Prostate gland (tissue), 2 donors: ENCODE measurements around the gene FAAH. TPM values are rescaled to one million over a fixed set of nuclear protein-coding genes. Genes with fewer than 3 reads are reported as not detected.

Experiments
- DNase-seq: peaks from one replicate; pipeline ENCODE4 v3.0.0-alpha.2; 2019; ENCODE audit warnings: low spot score
- H3K27ac ChIP-seq, 2 donors: fragments of 200-600 bp; sonication (generic); 2 replicates each; pipeline ENCODE4 v1.5.1; 2017 to 2019
- H3K27me3 ChIP-seq: fragments of 200-600 bp; sonication (generic); replicated peaks from 2 replicates; pipeline ENCODE4 v1.5.1; 2019; ENCODE audit not compliant: insufficient read depth
- H3K36me3 ChIP-seq, 2 donors: fragments of 200-600 bp; sonication (generic); 1 replicate in 1 of 2; 2 replicates in 1 of 2; pipeline versions ENCODE4 v1.5.1 to v1.8.1; 2017 to 2019
- H3K4me1 ChIP-seq: fragments of 200-600 bp; sonication (generic); replicated peaks from 2 replicates; pipeline ENCODE4 v1.5.1; 2019
- H3K4me3 ChIP-seq, 2 donors: fragments of 200-600 bp; sonication (generic); 2 replicates each; pipeline ENCODE4 v1.5.1; 2017 to 2019
- H3K9me3 ChIP-seq: fragments of 200-600 bp; sonication (generic); 2 replicates; pipeline ENCODE4 v1.5.1; 2017
- CTCF ChIP-seq, 4 experiments: fragments of 200-600 bp in 2 of 4; fragments of 450-650 bp in 2 of 4; sonication (generic) in 2 of 4; IDR thresholded peaks; 1 replicate in 3 of 4; 2 replicates in 1 of 4; pipeline ENCODE4 v1.5.1; 2016 to 2019; ENCODE audit warnings: antibody characterized with exemption in 4 of 4, mild to moderate bottlenecking in 2 of 4, moderate library complexity in 2 of 4
- POLR2A ChIP-seq: fragments of 450-650 bp; IDR thresholded peaks from one replicate; pipeline ENCODE4 v1.6.1; 2016; ENCODE audit warnings: antibody characterized with exemption, mild to moderate bottlenecking
- POLR2AphosphoS5 ChIP-seq: sonication (generic); formaldehyde crosslinking; IDR thresholded peaks from one replicate; pipeline ENCODE4 v1.6.1; 2017; ENCODE audit warnings: antibody characterized with exemption
- WGBS: methylation state at CpG from one replicate; pipeline ENCODE4 v1.1.5; 2018; 5-methylcytosine and 5-hydroxymethylcytosine counted together
- intact Hi-C: fragments of 100-400 bp; cut with DNase I; formaldehyde crosslinking; loops from one replicate; pipeline ENCODE4 v1.14.2; 2022
- total RNA-seq, 2 donors: library from RNA; depleted of rRNA; stranded (reverse); fragments of >200 nt; gene quantifications; one replicate each; pipeline ENCODE4 v1.1.0, GENCODE V29; 2016

FAAH gene
- total RNA-seq, 2 donors from 2014 or later, result 122 to 264 TPM

- Histone ChIP-seq H3K4me3 (peak overlapping the region; percentile 12 to 22), H3K27me3 (no peaks in the 10 kb centered on the region)
These were observed 53.5 kb downstream of the FAAH start for GRCh38 chr1:46447499-46448108.

DNA sequence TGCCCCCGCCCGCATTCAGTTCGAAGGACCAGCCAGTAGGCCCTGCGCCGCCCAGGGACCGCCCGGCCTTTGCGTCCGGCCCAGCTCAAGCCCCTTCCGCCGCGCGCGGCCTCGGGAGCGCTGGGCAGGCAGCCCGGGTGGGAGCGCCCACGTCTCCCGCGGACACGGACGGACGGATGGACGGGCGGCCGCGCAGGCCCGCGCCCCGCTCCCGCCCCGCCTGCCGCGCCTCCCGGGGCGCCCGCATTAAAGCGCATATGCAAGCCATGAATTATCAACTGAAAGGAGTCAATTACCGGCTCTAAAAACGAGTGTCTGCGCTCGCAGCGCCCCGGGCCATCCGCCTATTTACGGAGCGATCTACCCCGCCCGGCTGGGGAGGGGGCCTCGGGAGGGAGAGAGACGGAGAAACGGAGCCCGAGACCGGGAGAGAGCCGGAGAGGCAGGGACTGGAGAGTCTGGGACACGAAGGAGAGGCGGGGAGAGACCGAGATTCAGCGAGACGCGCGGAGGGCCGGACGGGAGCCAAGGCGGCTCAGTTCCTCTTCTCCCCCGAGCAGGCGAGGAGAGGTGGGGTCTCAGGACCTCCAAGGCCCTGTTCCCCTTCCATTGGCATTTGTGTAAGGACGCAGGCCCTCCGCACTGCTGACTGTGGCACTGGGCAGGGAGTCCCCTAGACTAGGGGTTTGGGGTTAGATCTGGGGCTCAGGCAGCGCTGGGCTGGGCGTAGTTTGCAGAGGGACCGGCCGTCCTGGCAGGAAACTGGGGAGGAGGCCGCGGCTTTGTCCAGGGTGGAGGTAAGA lies 54.2 kb downstream of the FAAH start:
- DNase-seq, result no peak
- H3K9me3 ChIP-seq, result no peaks in the 10 kb centered on the region
- no peaks in the 10 kb centered on the region for H3K4me1 ChIP-seq
- whole genome bisulfite sequencing, result 9% methylated on average over 40 of the region's 76 CpGs
- TF ChIP-seq CTCF (IDR thresholded peaks at IDR 0.05), result no peak
- no peak for TF ChIP-seq POLR2AphosphoS5
- no peak for TF ChIP-seq POLR2A
- H3K36me3 ChIP-seq, result no peaks in the 10 kb centered on the region
- intact Hi-C loops, result loop anchor here (5.0 kb wide), 1 partner anchor 79 kb away; no protein-coding TSS in a partner anchor
- H3K27ac ChIP-seq, result no peak overlapping the region
- H3K4me3 ChIP-seq, result peak overlapping the region; percentile 12 to 22
- H3K27me3 ChIP-seq, result no peaks in the 10 kb centered on the region

More at GRCh38 chr1:46447499-46448108, 53.5 kb downstream of the FAAH start:
- WGBS, result 67% methylated on average over 14 of the region's 14 CpGs
- no peak for TF ChIP-seq CTCF (IDR thresholded peaks at IDR 0.05)
- no peak for TF ChIP-seq POLR2AphosphoS5
- no peak for TF ChIP-seq POLR2A
- H3K4me1 ChIP-seq, result no peaks in the 10 kb centered on the region
- no peak overlapping the region for H3K27ac ChIP-seq
- no peak for DNase-seq
- no peaks in the 10 kb centered on the region for H3K36me3 ChIP-seq
- no peaks in the 10 kb centered on the region for H3K9me3 ChIP-seq
- intact Hi-C loops, result loop anchor here (5.0 kb wide), 1 partner anchor 80 kb away; no protein-coding TSS in a partner anchor

- H3K4me3 ChIP-seq, result no peak overlapping the region
- no peaks in the 10 kb centered on the region for H3K9me3 ChIP-seq
- no peak for DNase-seq
- intact Hi-C loops, result loop anchor here (5.0 kb wide), 1 partner anchor 78 kb away; no protein-coding TSS in a partner anchor
- H3K27ac ChIP-seq, result no peak overlapping the region
- WGBS, result 95% methylated on average over 6 of the region's 6 CpGs
- H3K36me3 ChIP-seq, result no peaks in the 10 kb centered on the region
- H3K27me3 ChIP-seq, result no peaks in the 10 kb centered on the region
- TF ChIP-seq CTCF (IDR thresholded peaks at IDR 0.05) (no peak), POLR2A (no peak), POLR2AphosphoS5 (no peak)
- no peaks in the 10 kb centered on the region for H3K4me1 ChIP-seq
These were observed 55.4 kb downstream of the FAAH start for GRCh38 chr1:46449223-46450159.

- 90% methylated on average over 1 of the region's 1 CpG for WGBS
- no peaks in the 10 kb centered on the region for H3K27me3 ChIP-seq
- no peaks in the 10 kb centered on the region for H3K4me1 ChIP-seq
- TF ChIP-seq POLR2A (no peak), CTCF (IDR thresholded peaks at IDR 0.05) (no peak), POLR2AphosphoS5 (no peak)
- no peak overlapping the region for H3K27ac ChIP-seq
- no peak for DNase-seq
- intact Hi-C loops, result no loop called here
- no peaks in the 10 kb centered on the region for H3K36me3 ChIP-seq
- H3K9me3 ChIP-seq, result no peaks in the 10 kb centered on the region
- no peak overlapping the region for H3K4me3 ChIP-seq
These were observed 56.0 kb downstream of the FAAH start for GRCh38 chr1:46450160-46450517.
